NB4 (cell line): ENCODE measurements around the gene TMEM80.
A peak's percentile ranks its signal among the peaks of the same experiment; 100 is the strongest.
"Not testable (repeated sequence)": the region's sequence is repeated elsewhere in the genome, so short reads cannot be mapped to it uniquely, and the experiment has no call there.

Experiments used
- DNase-seq: peaks from one replicate; pipeline ENCODE4 v3.0.0; 2010; ENCODE audit warnings: low read depth
- H3K4me3 ChIP-seq: one replicate; pipeline ENCODE4 v1.5.1; 2011; ENCODE audit warnings: mild to moderate bottlenecking, low read depth, low read length, moderate library complexity
- CTCF ChIP-seq: IDR thresholded peaks from one replicate; pipeline ENCODE4 v1.5.1; 2012; ENCODE audit warnings: low read depth, low read length
- MAX ChIP-seq: IDR thresholded peaks from 2 replicates; pipeline ENCODE4 v1.6.1; 2011; ENCODE audit warnings: low read depth, low read length
- MYC ChIP-seq: IDR thresholded peaks from 2 replicates; pipeline ENCODE4 v1.6.1; 2011; ENCODE audit warnings: low read depth, low read length
- POLR2A ChIP-seq: IDR thresholded peaks from 2 replicates; pipeline ENCODE4 v1.6.1; 2011; ENCODE audit warnings: mild to moderate bottlenecking; ENCODE audit not compliant: insufficient read length; ENCODE audit errors: extremely low read depth

Gene TMEM80

GRCh38 chr11:728901-729491, 33.4 kb downstream of the TMEM80 start:
- no peak for DNase-seq
- H3K4me3 ChIP-seq = no peak overlapping the region
- TF ChIP-seq MAX (no peak), POLR2A (no peak), CTCF (no peak), MYC (no peak)

GRCh38 chr11:729492-730074, 34.0 kb downstream of the TMEM80 start:
- peak; percentile 50 for DNase-seq
- TF ChIP-seq POLR2A (no peak), MAX (no peak), MYC (no peak)
- no peak overlapping the region for H3K4me3 ChIP-seq

- no peak overlapping the region for H3K4me3 ChIP-seq
- no peak for DNase-seq
- no peak for TF ChIP-seq MAX
- TF ChIP-seq POLR2A = no peak
- no peak for TF ChIP-seq MYC
- TF ChIP-seq CTCF = no peak
Measured at GRCh38 chr11:733072-733471, 37.5 kb downstream of the TMEM80 start.

GRCh38 chr11:734541-734940, 38.9 kb downstream of the TMEM80 start:
- DNase-seq, H3K4me3 ChIP-seq: not testable (repeated sequence)

GRCh38 chr11:737366-737765, 41.8 kb downstream of the TMEM80 start:
- DNase-seq = no peak

GRCh38 chr11:737899-738298, 42.3 kb downstream of the TMEM80 start:
- DNase-seq, H3K4me3 ChIP-seq: not testable (repeated sequence)

More at GRCh38 chr11:737366-737765, 41.8 kb downstream of the TMEM80 start:
- TF ChIP-seq MYC = no peak
- TF ChIP-seq MAX = no peak
- TF ChIP-seq POLR2A = no peak
- no peak for TF ChIP-seq CTCF
- H3K4me3 ChIP-seq = no peak overlapping the region

GRCh38 chr11:742156-742546, 46.5 kb downstream of the TMEM80 start:
- no peak for TF ChIP-seq POLR2A
- TF ChIP-seq MYC = no peak
- no peak for TF ChIP-seq CTCF
- no peak for TF ChIP-seq MAX
- DNase-seq = no peak

More at GRCh38 chr11:742156-742546, 46.5 kb downstream of the TMEM80 start:
- no peak overlapping the region for H3K4me3 ChIP-seq
